GM21528 (cell line): ENCODE data around the gene LMAN2L.
"Not testable (repeated sequence)": the region's sequence is repeated elsewhere in the genome, so short reads cannot be mapped to it uniquely, and the experiment has no call there.

ENCODE experiments used
- ATAC-seq: cut with Tn5 transposase; IDR thresholded peaks from one replicate; pipeline ENCODE4 v1.9.1; 2021; ENCODE audit warnings: mild to moderate bottlenecking, moderate library complexity; ENCODE audit not compliant: unreplicated experiment, low FRiP score

Gene LMAN2L

DNA sequence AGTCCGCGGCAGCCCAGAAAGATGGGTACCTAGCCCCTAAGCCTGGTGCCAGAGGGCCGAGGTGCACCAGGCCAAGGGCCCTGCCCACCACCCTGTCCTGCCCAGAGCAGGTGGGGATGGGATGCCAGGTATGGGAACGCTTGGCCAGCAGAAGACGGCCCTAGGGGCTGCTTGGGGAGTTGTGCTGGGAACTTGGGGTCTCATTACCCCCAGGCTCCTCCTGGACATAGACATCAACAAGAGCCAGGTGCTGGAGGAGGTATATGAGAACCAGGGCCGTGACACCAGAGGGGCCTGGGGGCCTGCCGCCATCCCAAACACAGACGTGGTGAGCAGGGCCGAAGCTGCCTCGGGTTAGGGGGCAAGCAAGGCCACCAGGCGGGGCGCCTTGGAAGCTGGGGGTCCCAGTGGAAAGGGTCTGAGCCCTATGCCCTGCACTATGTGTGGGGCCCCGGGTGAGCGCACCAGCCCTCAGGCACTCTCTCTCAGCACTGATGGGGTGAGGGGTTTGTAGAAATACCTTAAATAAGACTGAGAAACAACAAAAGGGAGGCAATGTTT, 50.4 kb downstream of the LMAN2L start:
- ATAC-seq, result no peak

DNA sequence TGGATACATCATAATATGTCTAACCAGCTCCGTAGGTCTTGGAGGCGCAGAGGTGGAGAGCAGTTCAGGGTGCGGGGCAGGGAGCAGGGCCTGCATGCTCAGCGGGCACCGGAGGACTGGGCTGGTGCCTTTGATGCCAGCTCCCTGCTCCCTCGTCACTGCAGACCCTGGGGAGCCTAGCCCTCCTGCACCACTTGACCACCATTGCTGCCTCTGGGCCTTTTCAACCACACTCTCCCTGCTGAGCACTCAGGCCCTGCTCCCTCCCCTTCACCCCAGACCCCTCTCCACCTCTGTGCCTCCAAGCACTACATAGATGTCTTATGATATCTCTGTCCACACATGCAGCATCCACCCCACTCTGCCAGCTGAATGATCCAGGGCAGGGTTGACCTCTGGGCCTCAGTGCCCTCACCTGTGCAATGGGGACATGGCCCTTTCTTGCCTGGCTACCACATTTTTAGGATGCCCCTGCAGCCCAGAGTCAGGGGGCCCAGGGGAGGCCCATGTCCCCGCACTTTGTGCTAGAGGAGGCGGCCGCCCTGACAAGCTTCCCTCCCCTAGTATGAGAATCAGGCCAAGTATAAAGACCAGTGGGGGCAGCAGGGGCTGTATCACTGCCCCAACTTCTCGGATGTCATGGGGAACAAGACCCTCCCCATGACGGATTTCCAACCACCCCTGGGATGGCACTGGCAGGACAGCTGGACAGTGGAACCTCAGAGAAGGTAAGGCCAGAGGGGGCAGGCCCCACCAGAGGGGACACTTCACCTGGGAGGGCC, 51.0 kb downstream of the LMAN2L start:
- ATAC-seq, result no peak

DNA sequence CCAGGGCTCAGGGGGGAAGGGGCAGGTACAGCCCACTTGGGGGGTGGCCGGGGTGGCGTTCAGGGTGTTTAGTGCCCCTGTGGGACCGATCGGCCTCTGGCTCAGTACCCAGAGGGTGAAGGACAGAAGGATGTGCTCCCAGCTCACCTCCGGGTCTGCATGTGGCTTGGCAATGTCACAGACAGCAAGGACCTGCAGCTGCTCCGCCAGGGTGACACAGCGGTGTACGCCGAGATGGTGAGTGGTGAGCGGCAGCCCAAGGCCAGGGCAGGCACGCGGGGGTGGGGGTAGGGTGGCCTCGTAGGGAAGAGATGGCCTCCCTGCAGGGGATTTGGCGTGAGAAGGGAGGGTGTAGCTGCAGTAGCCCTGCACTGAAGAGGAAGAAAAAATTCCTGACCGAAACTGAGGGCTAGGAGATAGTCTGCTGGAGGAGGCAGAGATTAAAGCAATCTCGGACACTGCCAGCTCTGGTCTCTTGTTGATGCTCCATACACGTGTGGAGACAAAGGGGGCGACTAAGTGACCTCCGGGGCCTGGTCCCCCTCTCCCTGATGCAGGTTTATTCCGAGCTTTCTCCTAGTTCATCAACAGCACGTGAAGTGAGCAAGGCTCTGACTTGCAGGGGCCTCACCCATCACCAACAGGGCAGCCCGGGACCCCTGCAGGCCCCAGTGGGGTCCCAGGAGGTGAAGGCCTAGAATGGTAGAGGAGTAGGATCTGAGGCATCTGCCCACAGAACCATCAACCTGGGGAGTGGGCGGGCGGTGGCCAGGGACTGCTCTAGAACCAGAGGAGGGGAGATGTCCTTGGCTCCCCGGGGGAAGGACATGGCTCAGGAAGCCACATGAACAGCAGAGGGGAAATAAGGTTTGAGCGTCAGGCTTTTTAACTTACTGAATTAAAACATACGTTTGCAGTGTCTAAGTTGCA, 51.9 kb downstream of the LMAN2L start:
- ATAC-seq, result no peak

DNA sequence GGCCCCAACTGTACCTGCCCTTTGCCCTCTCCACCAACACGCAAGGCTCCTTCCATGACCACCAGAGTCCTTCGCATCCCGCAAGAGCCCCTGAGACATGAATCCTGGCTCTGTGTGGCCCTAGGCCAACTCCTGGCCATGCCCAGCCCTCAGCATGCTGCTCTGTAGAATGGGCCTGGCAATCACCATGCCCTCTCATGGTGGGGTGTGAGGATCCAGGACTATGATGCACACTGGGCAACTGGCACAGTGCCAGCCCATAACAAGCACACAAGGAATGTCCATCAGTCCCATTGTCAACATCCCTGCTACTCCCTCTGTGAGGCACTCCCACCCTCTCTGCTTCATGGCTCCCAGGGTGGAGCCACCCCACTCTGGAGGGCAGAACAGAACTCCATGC, 52.6 kb downstream of the LMAN2L start:
- ATAC-seq, result no peak

DNA sequence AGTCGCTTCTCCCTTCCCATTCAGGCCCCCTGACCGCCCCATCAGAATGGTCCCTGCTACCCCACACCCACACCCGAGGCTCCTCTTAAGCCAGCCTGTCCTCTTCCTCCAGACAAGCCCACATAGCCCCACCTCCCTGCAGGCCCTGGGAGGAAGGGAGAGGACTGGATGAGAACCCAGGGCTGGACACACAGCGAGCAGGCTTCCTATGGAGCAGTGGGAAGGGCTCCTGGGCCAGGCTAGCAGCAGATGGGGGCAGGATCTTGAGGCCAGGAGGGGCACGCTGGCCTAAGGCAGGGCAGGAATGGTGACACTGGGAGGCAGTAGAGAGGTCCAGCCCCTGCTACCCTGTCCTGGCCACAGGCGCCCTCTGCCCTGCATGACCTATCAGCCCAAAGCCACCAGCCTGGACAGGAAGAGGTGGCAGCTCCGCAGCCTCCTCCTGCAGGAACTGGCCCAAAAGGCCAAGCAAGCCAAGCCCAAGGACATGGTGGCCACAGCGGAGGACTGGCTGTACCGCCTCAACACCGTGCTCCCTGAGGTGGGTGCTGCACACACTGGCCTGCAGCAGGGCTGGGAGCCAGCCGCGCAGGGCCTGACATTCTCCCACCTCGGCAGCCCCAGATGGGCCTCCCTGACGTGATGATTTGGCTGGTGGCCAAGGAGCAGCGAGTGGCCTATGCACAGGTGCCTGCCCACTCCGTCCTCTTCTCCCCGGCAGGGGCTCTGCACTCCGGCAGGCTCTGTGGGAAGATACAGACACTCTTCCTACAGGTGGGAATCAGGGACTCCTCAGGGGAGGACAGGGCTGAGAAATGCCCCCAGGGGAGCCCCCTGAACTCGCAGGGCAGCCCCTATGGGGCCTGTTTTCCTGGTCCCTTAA, 54.0 kb downstream of the LMAN2L start:
- no peak for ATAC-seq

DNA sequence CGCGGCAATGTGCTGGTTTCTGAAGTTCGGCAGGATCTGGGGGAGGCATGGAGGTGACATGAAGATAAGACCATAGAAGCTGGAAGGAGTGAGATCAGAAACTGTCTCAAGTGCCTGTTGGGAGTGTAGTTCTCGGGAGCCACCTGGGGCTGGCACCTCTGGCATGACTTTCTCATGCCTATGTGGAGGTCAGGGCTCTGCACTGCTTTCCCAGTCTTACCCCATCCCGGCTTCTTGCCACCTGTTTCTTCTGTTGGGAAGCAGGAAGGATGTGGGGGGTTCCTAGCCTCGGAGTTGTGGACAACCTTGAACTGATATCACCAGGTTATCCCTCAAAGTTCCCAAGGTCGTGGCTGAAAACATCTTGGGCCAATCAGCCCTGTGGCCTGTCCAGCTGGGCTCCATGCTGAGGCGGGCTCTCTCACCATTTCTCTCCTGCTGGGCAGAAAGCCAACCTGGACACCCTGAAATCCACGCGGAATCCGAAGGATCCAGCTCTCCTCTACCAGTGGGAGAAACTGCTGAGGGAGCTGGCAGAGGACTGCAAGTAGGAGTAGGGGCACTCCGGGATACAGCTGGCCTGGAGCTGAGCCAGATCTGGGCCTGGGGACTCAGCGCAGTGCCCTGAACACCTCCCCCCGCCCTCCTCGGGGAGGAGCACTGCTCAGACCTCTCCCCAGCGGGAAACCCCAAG, 54.8 kb downstream of the LMAN2L start:
- ATAC-seq, result no peak

DNA sequence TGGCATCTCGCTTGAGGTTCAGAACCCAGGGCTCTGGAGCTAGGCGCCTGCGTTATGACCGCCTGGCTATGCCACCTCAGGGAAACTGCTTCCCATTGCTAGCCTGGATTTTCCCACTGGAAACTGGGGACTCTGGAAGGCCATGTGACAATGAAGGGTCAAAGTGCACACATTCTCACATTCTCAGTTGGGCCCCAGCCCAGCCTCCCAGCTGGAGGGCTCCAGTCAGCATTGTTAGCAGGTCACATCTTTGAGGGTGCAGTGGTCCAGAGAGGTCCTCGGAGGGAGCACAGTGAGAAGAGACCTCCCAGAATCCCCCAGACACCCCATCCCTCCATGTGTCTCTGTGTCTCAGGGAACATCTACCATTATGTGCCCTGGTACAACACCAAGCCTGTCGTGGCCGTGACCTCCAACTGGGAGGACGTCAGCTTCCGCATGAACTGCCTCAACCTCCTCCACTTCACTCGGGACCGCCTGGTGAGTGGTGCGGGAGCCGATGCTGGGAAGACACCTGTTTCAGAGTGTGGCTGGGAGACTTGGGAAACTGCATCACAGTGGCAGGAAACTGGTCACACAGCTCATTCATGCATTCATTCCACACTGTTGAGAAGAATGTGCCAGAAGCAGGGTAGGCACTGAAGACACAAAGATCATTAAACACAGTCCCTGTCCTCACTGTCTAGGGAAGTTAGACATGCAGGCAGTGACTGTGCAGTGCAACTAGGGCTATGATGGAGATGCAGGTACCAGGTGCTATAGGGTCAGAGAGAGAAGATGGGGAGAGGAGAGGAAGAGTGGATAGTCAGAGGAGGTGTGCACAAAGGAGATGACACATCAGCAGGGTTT, 55.7 kb downstream of the LMAN2L start:
- no peak for ATAC-seq

DNA sequence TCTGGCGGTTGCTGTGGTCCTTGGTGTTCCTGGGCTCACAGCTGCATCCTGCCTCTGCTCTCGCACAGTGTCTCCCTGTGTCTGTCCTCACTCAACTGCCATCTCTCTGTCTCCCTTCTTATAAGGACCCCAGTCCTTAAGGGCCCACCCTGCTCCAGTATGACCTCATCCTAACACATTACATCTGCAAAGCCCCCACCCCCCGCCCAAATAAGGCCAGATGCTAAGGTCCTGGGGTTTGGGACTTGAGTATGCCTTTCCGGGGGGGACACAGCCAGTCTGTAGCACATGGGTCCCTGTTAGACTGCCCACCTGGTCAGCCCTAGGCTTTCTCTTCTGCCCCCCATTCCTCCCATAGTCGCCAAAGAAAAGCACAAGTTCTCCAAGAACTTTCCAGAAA, 56.6 kb downstream of the LMAN2L start:
- ATAC-seq, result no peak

DNA sequence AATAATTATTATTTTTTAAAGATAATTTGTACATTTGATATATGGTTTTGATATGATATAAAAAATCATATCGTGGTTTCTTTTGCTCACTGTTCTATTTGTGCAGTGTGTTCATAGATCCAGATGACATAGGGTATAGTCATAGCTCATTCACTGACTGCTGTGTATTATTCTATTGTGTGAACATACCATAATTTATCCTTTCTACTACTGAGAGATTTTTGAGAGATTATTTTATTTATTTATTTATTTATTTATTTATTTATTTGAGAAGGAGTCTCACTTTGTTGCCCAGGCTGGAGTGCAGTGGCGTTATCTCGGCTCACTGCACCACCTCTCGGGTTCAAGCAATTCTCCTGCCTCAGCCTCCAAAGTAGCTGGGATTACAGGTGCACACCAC, 58.3 kb downstream of the LMAN2L start:
- ATAC-seq, result no peak

DNA sequence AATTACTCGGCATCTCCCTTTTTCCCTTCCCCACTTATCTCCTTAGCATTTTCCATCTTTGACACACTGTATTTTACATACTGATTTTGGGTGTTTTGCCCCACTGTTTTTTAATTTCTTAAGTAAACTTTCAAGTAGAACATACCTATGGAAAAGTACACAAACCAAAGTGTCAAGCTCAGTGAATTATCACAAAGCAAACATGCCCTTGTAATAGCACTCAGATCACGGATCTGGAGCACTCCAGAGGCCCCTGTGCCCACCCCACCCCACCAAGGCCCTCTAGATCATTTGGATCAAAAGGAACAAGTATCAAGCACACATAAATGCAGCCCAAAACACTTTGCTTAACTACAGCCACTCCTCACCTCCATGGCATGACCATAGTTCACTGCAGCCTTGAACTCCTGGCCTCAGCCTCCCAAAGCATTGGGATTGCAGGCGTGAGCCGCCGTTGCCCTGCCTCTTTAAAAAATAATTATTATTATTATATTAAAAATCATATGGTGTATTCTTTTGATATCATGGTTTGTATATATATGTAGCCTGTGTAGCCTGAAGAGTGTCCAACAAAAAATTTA, 59.2 kb downstream of the LMAN2L start:
- ATAC-seq, result no peak

DNA sequence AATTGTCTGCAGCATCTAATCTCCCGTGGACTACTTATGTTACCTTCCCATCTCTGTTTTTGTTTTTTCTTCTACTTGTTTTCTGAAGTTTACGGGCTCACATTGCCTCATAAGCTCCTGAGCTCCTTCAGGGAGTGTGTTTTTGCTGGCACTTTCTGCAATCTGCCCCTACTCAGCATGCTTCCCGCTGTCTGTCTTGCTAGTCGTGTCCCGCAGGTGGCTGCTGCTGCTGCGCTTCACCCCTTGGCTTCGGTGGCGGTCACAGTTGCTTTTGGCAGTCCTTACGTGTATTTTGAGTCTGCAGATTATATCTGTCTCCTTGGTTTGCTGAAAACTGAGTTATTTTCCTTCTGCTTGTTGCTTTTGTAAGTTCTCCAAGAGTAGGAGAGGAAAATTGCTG, 60.0 kb downstream of the LMAN2L start:
- ATAC-seq, result no peak

DNA sequence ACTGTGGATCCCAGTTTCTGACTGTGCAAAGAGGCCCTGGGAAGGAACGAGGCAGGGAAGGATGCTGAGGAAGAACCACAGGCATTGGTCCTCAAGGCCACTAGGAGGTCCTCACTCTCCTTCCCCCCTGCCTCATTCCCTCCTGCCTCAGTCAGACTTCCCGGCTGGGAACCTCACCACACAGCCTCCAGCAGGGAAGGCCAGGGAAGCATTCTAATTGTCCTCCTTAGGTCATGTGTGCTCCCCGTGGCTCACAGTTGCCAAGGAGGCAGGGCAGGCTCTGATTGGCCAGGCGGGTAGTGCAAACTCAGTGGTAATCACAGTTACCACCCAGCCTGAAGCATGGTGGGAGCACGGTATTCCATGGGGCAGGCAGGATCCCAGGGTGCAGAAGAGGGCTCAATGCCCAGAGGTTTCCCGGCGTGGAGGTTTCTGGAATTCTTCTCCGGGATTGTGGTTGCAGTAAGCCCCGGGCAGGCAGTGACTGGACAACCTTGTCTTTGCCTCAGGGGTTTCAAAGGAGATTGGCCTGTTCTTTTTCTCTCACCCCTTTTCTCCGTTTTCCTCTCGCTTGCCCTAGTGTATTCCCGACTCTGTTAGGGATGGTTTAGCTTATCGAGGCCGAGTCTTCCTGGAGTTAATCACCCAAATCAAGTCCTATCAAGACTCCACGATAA, 70.2 kb downstream of the LMAN2L start:
- ATAC-seq, result no peak

DNA sequence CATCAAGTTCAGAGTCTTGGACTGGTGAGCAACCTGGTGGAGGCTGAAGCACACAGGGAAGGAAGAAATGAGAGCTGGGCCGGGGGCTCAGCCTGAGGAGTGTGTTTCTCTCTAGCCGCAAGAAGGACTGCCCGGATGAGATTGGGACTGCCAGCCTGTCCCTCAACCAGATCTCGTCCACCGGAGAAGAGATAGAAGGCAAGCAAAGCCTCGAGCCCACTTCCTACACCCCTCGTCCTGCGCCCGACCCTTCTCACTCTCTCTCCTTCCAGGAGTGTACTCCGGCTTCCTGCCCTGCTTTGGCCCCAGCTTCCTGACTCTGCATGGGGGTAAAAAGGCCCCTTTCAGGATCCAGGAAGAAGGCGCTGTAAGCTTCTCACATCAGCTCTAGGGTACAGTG, 71.1 kb downstream of the LMAN2L start:
- no peak for ATAC-seq

DNA sequence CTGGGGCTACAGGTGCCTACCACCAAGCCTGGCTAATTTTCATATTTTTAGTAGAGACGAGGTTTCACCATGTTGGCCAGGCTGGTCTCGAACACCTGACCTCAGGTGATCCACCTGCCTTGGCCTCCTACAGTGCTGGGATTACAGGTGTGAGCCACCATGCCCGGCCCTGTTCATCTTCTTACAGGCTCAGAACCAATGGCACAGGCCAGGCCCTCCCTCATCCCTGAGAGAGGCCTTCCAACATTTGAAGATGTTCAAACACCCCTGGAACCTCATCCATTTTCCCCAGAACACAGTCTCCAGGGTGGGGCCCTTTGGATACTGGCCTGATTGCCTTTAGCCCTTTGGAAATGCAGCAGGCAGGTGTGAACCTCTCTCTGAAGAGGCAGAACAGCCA, 74.1 kb downstream of the LMAN2L start:
- not testable (repeated sequence) for ATAC-seq

DNA sequence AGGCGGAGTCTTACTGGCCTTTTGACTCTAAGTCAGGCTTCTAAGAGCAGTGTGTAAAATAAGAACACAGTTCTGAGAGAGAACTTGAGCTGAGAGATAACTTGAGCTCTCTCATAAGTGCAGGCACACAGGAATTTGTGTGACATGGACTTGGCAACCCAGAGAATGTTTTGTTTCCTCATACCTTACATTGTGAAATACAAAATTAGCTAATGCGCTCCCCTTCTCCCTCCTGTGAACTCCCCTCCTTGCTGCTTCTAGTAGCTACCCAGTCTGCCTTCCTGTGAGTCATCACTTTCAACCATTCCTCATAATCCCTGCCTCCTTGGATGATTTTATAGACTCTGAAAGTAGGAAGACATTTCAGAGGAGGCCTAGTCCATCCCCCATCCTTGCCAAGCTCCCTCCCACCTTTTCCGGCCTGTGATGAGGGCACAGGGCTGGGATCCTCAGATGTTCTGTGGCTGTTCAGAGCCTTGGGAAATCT, 74.7 kb downstream of the LMAN2L start:
- ATAC-seq, result no peak

DNA sequence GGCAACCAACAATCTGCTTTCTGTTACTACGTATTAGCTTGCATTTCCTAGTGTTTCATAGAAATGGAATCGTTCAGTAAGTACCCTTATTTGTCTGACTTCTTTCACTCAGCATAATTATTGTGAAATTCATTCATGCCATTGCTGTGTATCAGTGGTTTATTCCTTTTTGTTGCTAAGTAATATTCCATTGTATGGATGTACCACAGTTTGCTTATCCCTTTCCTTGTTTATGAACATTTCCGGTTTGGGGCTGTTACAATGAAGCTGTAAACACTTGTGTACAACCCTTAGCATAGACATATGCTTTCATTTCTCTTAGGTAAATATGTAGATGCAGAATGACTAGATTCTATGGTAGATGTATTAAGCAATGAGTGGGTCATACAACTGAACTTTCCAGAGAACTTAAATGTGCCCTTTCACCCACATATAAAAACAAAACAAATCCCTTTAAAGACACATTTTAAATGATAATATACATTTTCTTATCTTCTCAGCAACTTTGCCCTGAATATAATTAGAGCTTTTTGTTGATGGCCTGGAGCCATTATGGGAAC, 75.4 kb downstream of the LMAN2L start:
- ATAC-seq, result no peak

DNA sequence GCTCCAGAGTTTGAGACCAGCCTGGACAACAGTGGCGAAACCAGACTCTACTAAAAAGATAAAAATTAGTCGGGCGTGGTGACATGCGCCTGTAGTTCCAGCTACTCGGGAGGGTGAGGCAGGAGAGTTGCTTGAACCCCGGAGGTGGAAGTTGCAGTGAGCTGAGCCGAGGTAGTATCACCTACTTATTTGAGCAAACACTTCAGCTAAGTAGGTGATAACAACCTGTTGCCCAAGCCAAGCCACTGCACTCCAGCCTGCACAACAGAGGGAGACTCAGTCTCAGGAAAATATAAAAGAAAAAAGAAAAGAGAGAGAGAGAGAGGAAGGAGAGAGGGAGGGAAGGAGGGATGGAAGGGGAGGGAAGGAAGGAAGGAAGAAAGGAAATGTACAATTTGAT, 76.0 kb downstream of the LMAN2L start:
- no peak for ATAC-seq

DNA sequence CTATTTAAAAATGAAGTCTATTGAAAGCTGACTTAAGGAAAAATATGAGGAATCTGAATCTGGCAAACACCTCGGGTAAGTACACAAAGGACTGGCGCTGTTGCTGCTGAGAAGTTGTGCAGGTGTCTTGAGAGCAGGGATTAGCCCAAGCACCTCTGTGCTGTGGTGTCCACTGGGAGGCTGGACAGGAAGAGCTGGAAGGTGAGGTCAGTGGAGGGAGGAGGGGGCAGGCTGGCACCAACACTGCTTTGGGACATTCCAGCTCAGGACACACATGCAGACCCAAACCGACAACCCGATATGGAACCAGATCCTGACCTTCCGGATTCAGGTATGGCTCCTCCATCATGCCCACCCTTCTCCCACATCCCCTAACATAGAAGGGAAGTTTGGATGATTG, 76.7 kb downstream of the LMAN2L start:
- ATAC-seq, result no peak
